HG02610 (cell line): ENCODE results near the gene MALRD1.
"Not testable (repeated sequence)": the region's sequence is repeated elsewhere in the genome, so short reads cannot be mapped to it uniquely, and the experiment has no call there.

ENCODE experiments used
- ATAC-seq: cut with Tn5 transposase; IDR thresholded peaks from one replicate; pipeline ENCODE4 v1.9.1; 2021; ENCODE audit warnings: mild to moderate bottlenecking, moderate library complexity; ENCODE audit not compliant: unreplicated experiment

Gene MALRD1

GRCh38 chr10:19479854-19480253 is 431.3 kb downstream of the MALRD1 start:
- ATAC-seq, result no peak

- ATAC-seq, result no peak
These were observed 431.8 kb downstream of the MALRD1 start for GRCh38 chr10:19480353-19480752.

- ATAC-seq, result no peak
These were observed 434.8 kb downstream of the MALRD1 start for GRCh38 chr10:19483421-19483820.

- ATAC-seq, result no peak
These were observed 440.1 kb downstream of the MALRD1 start for GRCh38 chr10:19488592-19489280.

- ATAC-seq, result no peak
These were observed 442.6 kb downstream of the MALRD1 start for GRCh38 chr10:19491166-19491565.

DNA sequence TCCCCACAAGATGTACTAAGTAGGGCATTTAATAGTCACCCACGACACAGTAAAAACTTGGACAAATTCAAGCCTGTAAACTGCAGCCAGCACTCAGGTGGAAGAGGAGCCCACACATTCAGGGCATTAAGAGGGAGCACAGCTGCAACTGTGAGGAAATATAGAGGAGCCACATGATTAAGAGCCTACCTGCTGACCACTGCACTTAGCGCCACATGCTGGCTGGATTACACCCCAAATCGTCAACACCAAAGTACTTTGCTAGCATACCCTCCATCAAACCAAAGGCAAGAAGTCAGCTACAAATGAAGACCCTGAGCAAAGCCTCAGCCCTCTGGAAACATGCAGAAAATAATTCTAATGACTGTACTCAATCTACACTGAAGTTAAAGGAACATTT is 445.3 kb downstream of the MALRD1 start:
- ATAC-seq, result no peak

GRCh38 chr10:19497026-19497425 is 448.4 kb downstream of the MALRD1 start:
- ATAC-seq, result no peak

- no peak for ATAC-seq
These were observed 450.0 kb downstream of the MALRD1 start for GRCh38 chr10:19498393-19499290.

- no peak for ATAC-seq
These were observed 450.7 kb downstream of the MALRD1 start for GRCh38 chr10:19499291-19499770.

- no peak for ATAC-seq
These were observed 452.4 kb downstream of the MALRD1 start for GRCh38 chr10:19500959-19501358.

DNA sequence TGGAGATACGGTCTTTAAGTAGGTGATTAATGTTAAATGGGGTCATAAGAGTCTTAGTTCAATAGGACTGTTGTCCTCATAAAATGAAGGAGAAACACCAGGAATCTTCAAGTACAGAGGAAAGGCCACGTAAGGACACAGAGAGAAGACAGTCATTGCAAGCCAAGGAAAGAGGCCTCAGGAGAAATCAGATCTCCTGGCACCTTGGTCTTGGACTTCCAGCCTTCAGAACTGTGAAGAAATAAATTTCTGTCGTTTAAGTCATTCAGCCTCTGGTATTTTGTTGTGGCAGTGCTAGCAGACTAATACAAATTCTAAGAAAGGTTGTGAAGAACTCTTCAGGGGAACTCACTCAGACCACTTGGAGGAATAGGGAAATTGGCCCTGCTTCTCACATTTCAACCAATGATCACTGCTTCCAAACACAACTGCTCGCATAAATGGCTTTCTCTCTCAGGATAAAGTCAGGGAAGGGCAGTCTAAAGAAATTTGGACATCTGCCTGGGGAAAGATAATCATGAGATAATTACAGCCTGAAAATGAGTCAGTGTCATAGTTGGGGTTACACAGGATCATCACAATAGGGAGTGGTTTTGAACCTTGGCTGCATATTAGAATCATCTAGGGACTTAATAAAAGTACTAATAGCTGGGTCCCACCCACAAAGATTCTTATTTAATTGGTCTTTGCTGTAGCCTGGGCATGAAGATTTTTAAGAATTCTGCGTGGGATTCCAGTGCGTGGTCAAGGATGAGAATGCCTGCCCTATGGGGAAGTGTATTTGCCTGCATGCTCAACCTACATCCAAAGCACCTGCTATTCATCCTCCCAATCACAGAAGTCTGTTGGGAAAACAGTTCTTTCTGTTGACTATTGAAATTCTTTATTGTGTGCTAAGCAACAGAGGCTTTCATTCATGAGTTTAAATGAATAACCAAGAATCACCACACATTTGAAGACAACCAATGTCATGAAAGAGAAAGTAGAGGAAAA is 457.0 kb downstream of the MALRD1 start:
- ATAC-seq, result no peak

GRCh38 chr10:19510005-19510732 is 461.6 kb downstream of the MALRD1 start:
- not testable (repeated sequence) for ATAC-seq

DNA sequence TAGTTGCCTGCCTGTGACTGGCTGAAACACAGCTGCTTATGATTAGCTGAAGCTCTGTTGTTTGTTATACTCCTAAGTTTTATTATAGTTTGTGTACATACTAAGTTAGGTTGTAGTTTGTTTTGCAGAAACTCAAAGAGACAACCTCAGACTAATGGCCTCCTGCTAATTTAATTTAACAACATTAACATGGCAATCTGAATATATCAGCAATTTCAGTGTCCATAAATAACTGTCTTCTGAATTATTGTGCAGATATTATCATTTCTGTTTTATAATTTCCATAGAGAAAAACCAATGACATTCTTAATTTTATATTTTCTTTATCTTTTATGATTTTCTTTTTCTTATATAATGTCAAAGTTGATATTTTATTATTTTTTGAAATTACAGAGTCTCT is 469.5 kb downstream of the MALRD1 start:
- no peak for ATAC-seq

DNA sequence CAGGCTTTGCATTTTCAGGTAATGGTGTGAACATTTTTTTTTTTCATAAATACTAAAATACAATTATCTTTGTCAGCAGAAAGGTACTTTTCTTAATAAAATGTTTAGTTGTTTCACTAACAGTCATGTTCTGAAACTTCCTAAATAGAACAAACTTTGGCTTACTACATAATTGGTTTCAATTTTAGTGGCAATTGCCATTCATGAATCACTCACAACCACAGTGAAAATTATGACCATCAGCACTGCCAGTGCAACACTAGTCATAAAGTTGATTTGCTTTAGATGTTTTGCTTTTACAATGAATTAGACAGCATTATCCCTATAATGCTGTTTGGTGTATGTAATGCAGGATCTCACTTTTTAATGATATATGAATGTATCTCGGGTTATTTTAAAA is 470.0 kb downstream of the MALRD1 start:
- peak; percentile 89 for ATAC-seq

GRCh38 chr10:19531324-19531723 is 482.7 kb downstream of the MALRD1 start:
- ATAC-seq, result no peak

GRCh38 chr10:19532411-19532810 is 483.8 kb downstream of the MALRD1 start:
- no peak for ATAC-seq

GRCh38 chr10:19541299-19541698 is 492.7 kb downstream of the MALRD1 start:
- no peak for ATAC-seq

DNA sequence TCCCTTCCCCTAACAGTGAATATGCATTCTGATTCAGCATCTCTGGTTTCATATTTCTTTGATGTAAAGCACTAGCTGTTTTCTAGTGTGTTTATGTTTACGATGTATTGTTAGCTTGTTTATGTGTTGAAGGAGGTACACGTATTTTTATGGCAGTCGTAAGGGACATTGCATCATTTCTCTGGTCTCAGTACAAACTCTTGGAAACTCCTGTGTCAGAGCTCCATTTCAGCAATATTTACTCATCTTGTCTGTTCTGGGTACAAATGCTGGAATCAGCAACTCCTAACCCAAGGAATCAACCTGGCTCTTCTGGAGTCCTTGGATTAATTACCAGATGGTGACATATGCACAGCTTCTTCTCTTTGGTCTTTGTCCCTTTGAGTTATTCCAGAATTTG is 497.6 kb downstream of the MALRD1 start:
- no peak for ATAC-seq

DNA sequence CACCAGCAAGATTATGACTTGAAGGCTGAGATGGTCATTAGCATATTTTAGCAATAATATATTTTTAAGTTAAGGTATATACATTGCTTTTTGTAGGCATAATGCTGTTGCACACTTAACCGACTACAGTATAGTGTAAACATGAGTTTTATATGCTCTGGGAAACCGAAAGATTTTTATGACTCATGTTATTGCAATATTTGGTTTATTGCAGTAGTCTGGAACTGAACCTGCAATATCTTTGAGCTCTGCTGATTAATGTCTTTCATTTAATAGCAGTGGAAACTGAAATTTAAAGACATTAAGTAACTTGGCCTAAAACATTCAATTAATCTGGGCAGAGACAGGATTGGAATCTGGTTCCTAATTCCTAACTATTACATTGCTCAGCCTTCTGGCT is 500.9 kb downstream of the MALRD1 start:
- no peak for ATAC-seq

DNA sequence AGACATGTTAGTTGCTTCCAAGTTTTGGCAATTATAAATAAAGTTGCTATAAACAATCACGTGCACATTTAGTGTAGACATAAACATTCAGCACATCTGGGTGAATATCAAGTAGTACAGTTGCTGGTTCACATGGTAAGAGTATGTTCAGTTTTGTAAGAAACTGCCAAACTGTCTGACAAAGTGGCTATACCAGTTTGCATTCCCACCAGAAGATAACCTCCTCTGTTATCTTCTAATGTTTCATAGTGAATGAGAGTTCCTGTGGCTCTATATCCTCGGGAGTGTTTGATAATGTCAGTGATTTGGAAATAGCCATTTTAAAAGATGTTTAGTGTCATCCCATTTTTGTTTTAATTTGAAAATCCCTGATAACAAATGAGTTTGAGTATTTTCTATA is 508.1 kb downstream of the MALRD1 start:
- ATAC-seq, result no peak
